ENCODE measurements around the gene MYOM3.

DNA sequence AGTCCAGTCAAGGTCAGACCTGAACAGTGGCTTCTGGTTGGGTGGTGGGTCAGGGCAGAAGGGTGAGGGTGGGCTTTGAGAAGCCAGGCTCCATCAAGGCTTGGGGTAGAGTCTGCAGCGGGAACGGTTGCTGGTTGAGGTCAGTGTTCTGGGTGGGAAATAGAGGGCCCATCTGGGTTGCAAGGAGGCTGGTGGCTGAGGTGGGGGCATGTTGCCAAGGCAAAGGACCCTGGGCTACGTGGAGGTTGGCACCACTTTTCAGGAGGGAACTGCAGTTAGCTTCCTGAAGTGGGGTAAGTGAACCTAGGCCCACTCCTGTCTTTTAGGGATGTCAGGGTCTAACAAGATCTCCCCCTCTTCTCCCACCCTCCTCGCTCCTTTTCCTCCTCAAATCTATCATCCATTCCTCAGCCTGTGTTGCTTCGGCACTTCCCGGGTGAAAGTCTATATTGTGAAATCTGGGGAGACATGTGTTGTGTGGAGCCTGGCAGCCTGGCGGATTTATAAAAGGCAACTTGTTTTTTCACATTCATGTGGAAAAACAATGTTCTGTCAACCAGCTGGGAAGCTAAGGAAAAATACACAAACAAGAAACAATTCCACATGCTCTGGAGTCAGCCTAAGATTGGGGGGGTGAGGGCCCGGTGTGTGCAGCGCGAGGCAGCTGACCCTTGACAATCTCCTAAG is 29.5 kb upstream of the MYOM3 start:
- no peak for TF ChIP-seq YY1 (IDR thresholded peaks at IDR 0.05; ENCODE audit: extremely low read depth, insufficient replicate concordance, low read depth, low read length)
- no peak for TF ChIP-seq CTCF (IDR thresholded peaks at IDR 0.05 in 2 of 3, conservative IDR thresholded peaks at IDR 0.05 in 1 of 3; ENCODE audit: borderline replicate concordance in 1 of 3, insufficient read depth in 1 of 3, low read depth in 2 of 3, low read length in 2 of 3)
- TF ChIP-seq POLR2A (IDR thresholded peaks at IDR 0.05; ENCODE audit: borderline replicate concordance, extremely low read depth, insufficient read depth, insufficient read length): no peak
- no peak for TF ChIP-seq EGR1 (IDR thresholded peaks at IDR 0.05; ENCODE audit: low read depth)
- TF ChIP-seq JUND (IDR thresholded peaks at IDR 0.05): no peak
- no peak for TF ChIP-seq REST (IDR thresholded peaks at IDR 0.05; ENCODE audit: low read depth)
- no peak for TF ChIP-seq ZNF274 (IDR thresholded peaks at IDR 0.05; ENCODE audit: low read depth, low read length)
- TF ChIP-seq POLR2AphosphoS5 (IDR thresholded peaks at IDR 0.05; ENCODE audit: low read depth, low read length): no peak
- TF ChIP-seq EZH2phosphoT487 (IDR thresholded peaks at IDR 0.05; ENCODE audit: borderline replicate concordance): no peak
- no peak for TF ChIP-seq SP1 (IDR thresholded peaks at IDR 0.05; ENCODE audit: low read depth)
- TF ChIP-seq CBX3 (IDR thresholded peaks at IDR 0.05; ENCODE audit: low read depth): no peak
- TF ChIP-seq EZH2 (IDR thresholded peaks at IDR 0.05): no peak
